BJ (cell line): ENCODE data around the gene HFM1. TPM values are rescaled to one million over a fixed set of nuclear protein-coding genes. Genes with fewer than 3 reads are reported as not detected.

Experiments used
- CTCF ChIA-PET: fragments of 350-600 bp; formaldehyde crosslinking; extraction: SDS; loops from one replicate; lab custom pipeline; 2021; ENCODE audit warnings: antibody characterized with exemption, inconsistent platforms; lab: Yijun Ruan, JAX
- POLR2A ChIA-PET: fragments of 300-600 bp; sonication (Branson Sonifier 250); formaldehyde crosslinking; extraction: SDS; loops from one replicate; lab custom pipeline; 2021; ENCODE audit warnings: antibody characterized with exemption; lab: Charles Lee
- DNase-seq: peaks from one replicate; pipeline ENCODE4 v3.0.0-alpha.2; 2011; ENCODE audit warnings: low read depth
- H3K27me3 ChIP-seq: 2 replicates; pipeline ENCODE4 v1.6.0; 2011; ENCODE audit warnings: low read length; ENCODE audit not compliant: control insufficient read depth, insufficient read depth
- H3K36me3 ChIP-seq: 2 replicates; pipeline ENCODE4 v1.5.1; 2011; ENCODE audit warnings: low read length; ENCODE audit not compliant: control insufficient read depth, insufficient read depth
- H3K4me3 ChIP-seq: 2 replicates; pipeline ENCODE4 v1.5.1; 2011; ENCODE audit warnings: low read depth, mild to moderate bottlenecking, control low read depth, low read length
- CTCF ChIP-seq: IDR thresholded peaks from 2 replicates; pipeline ENCODE4 v1.5.1; 2011; ENCODE audit warnings: low read depth, mild to moderate bottlenecking, control low read depth, inconsistent platforms, low read length, moderate library complexity; ENCODE audit not compliant: insufficient read depth
- polyA plus RNA-seq: library from polyadenylated mRNA; depleted of rRNA; stranded (reverse); fragments of >200 nt; gene quantifications from 2 replicates; pipeline ENCODE4 v1.2.3, GENCODE V29; 2011; rRNA removed
- small RNA-seq: library from RNA; depleted of rRNA; stranded (forward); fragments of <200 nt; gene quantifications from one replicate; pipeline ENCODE3, GENCODE V24; 2012; ENCODE audit warnings: low replicate concordance, low read depth; ENCODE audit not compliant: insufficient read length

HFM1 gene
- polyA plus RNA-seq, 1 experiment: not detected

GRCh38 chr1:91224878-91225277, 179.8 kb downstream of the HFM1 start:
- POLR2A ChIA-PET: no interaction called here
- no peak for TF ChIP-seq CTCF
- H3K4me3 ChIP-seq: no peak overlapping the region
- DNase-seq: no peak
- no peaks in the 10 kb centered on the region for H3K36me3 ChIP-seq
- no peaks in the 10 kb centered on the region for H3K27me3 ChIP-seq
- CTCF ChIA-PET: no interaction called here

- no peak for TF ChIP-seq CTCF
- H3K36me3 ChIP-seq: no peaks in the 10 kb centered on the region
- POLR2A ChIA-PET: no interaction called here
- H3K4me3 ChIP-seq: no peak overlapping the region
- CTCF ChIA-PET: interaction anchor here (1.0 kb wide), 1 partner anchor 58 kb away, joined by 3 read pairs; no protein-coding TSS in a partner anchor
- DNase-seq: no peak
- H3K27me3 ChIP-seq: no peaks in the 10 kb centered on the region
Measured at GRCh38 chr1:91221017-91221416, 183.6 kb downstream of the HFM1 start.

- ChIA-PET POLR2A (no interaction called here), CTCF (no interaction called here)
- DNase-seq: no peak
- Histone ChIP-seq H3K27me3 (no peaks in the 10 kb centered on the region), H3K4me3 (no peak overlapping the region), H3K36me3 (no peaks in the 10 kb centered on the region)
- no peak for TF ChIP-seq CTCF
Measured at GRCh38 chr1:91217911-91218310, 186.7 kb downstream of the HFM1 start.

Small RNAs within 50 kb of the gene (small RNA-seq; reads per million reads assigned to genes)
- not detected for gene RF00019

Other genes starting within 250 kb of the HFM1 start
- gene CDC7, start 96.0 kb upstream of the HFM1 start, polyA plus RNA-seq: 2.6 and 2.8 TPM in 2 replicates